ENCODE data around the gene PRKN.

Gene PRKN

GRCh38 chr6:162092816-162093502, 634.6 kb downstream of the PRKN start:
- H3K4me3 Mint-ChIP-seq, result no peak overlapping the region
- no peaks in the 10 kb centered on the region for H3K36me3 Mint-ChIP-seq (ENCODE audit: low read depth)
- H3K9me3 Mint-ChIP-seq, result peaks cover 4% of the 10 kb centered on the region
- no peak for DNase-seq
- no peak overlapping the region for H3K27ac Mint-ChIP-seq
- TF ChIP-seq CTCF (IDR thresholded peaks at IDR 0.05), result no peak
- H3K4me1 Mint-ChIP-seq, result no peaks in the 10 kb centered on the region
- H3K27me3 Mint-ChIP-seq (ENCODE audit: low read depth, poor library complexity), result peaks cover 2% of the 10 kb centered on the region

GRCh38 chr6:162090734-162091133, 636.8 kb downstream of the PRKN start:
- DNase-seq, result no peak
- Mint-ChIP-seq H3K36me3 (ENCODE audit: low read depth) (no peaks in the 10 kb centered on the region), H3K4me3 (no peak overlapping the region), H3K27me3 (ENCODE audit: low read depth, poor library complexity) (peaks cover 2% of the 10 kb centered on the region), H3K27ac (no peak overlapping the region), H3K9me3 (no peaks in the 10 kb centered on the region), H3K4me1 (no peaks in the 10 kb centered on the region)
- TF ChIP-seq CTCF (IDR thresholded peaks at IDR 0.05), result no peak

GRCh38 chr6:162088091-162088490, 639.5 kb downstream of the PRKN start:
- peaks cover 2% of the 10 kb centered on the region for H3K27me3 Mint-ChIP-seq (ENCODE audit: low read depth, poor library complexity)

GRCh38 chr6:162085561-162085960, 642.0 kb downstream of the PRKN start:
- Mint-ChIP-seq H3K4me1 (no peaks in the 10 kb centered on the region), H3K4me3 (no peak overlapping the region), H3K36me3 (ENCODE audit: low read depth) (no peaks in the 10 kb centered on the region), H3K9me3 (peaks cover 17% of the 10 kb centered on the region), H3K27ac (no peak overlapping the region), H3K27me3 (ENCODE audit: low read depth, poor library complexity) (peaks cover 2% of the 10 kb centered on the region)
- TF ChIP-seq CTCF (IDR thresholded peaks at IDR 0.05), result no peak
- no peak for DNase-seq

More at GRCh38 chr6:162088091-162088490, 639.5 kb downstream of the PRKN start:
- no peaks in the 10 kb centered on the region for H3K4me1 Mint-ChIP-seq
- peaks cover 2% of the 10 kb centered on the region for H3K9me3 Mint-ChIP-seq
- H3K36me3 Mint-ChIP-seq (ENCODE audit: low read depth), result no peaks in the 10 kb centered on the region
- DNase-seq, result no peak
- TF ChIP-seq CTCF (IDR thresholded peaks at IDR 0.05), result no peak
- H3K27ac Mint-ChIP-seq, result no peak overlapping the region
- H3K4me3 Mint-ChIP-seq, result no peak overlapping the region

- H3K4me3 Mint-ChIP-seq, result no peak overlapping the region
- no peaks in the 10 kb centered on the region for H3K36me3 Mint-ChIP-seq (ENCODE audit: low read depth)
- no peaks in the 10 kb centered on the region for H3K27me3 Mint-ChIP-seq (ENCODE audit: low read depth, poor library complexity)
- no peak for TF ChIP-seq CTCF (IDR thresholded peaks at IDR 0.05)
- H3K4me1 Mint-ChIP-seq, result no peaks in the 10 kb centered on the region
- H3K9me3 Mint-ChIP-seq, result peaks cover 17% of the 10 kb centered on the region
- no peak for DNase-seq
- no peak overlapping the region for H3K27ac Mint-ChIP-seq
Measured at GRCh38 chr6:162082520-162082919, 645.0 kb downstream of the PRKN start.

- H3K27me3 Mint-ChIP-seq (ENCODE audit: low read depth, poor library complexity), result no peaks in the 10 kb centered on the region
- H3K9me3 Mint-ChIP-seq, result peaks cover 22% of the 10 kb centered on the region
- no peaks in the 10 kb centered on the region for H3K4me1 Mint-ChIP-seq
Measured at GRCh38 chr6:162078667-162079066, 648.9 kb downstream of the PRKN start.

More at GRCh38 chr6:162078667-162079066, 648.9 kb downstream of the PRKN start:
- DNase-seq, result no peak
- no peak for TF ChIP-seq CTCF (IDR thresholded peaks at IDR 0.05)
- Mint-ChIP-seq H3K4me3 (no peak overlapping the region), H3K36me3 (ENCODE audit: low read depth) (no peaks in the 10 kb centered on the region), H3K27ac (no peak overlapping the region)

Measured in nephron progenitor cell (in vitro differentiated cells).